HG02943 (cell line): ENCODE results near the gene SLC23A1.
A peak's percentile ranks its signal among the peaks of the same experiment; 100 is the strongest.
"Not testable (repeated sequence)": the region's sequence is repeated elsewhere in the genome, so short reads cannot be mapped to it uniquely, and the experiment has no call there.

Source experiments
- ATAC-seq: cut with Tn5 transposase; IDR thresholded peaks from one replicate; pipeline ENCODE4 v1.9.1; 2021; ENCODE audit warnings: mild to moderate bottlenecking, low read depth, moderate library complexity; ENCODE audit not compliant: unreplicated experiment

The SLC23A1 gene

GRCh38 chr5:139374909-139375308 lies 8.2 kb downstream of the SLC23A1 start:
- no peak for ATAC-seq

GRCh38 chr5:139371482-139372435 lies 11.3 kb downstream of the SLC23A1 start:
- ATAC-seq, result no peak

GRCh38 chr5:139369181-139369580 lies 13.9 kb downstream of the SLC23A1 start:
- ATAC-seq, result no peak

GRCh38 chr5:139368613-139369012 lies 14.5 kb downstream of the SLC23A1 start:
- no peak for ATAC-seq

GRCh38 chr5:139364466-139364865 lies 18.6 kb downstream of the SLC23A1 start:
- ATAC-seq, result no peak

DNA sequence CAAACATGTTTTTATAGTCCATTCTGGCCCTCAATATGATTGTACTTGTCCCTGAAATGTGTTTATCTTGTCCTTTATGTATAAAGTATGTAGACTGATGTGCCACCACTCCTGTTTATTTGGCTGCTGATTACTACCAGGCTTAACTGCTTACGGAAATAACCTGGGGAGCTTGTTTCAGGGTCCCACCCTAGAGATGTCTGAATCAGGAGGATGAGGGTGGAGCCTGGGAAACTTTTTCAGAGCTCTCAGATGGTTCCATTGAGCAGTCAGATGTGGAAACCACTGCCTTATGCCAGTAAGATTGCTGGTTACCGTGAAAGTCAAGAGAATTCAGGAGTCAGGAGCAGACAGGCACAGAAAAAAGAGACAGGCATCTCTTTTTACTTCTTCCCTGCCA lies 19.2 kb downstream of the SLC23A1 start:
- ATAC-seq, result no peak

DNA sequence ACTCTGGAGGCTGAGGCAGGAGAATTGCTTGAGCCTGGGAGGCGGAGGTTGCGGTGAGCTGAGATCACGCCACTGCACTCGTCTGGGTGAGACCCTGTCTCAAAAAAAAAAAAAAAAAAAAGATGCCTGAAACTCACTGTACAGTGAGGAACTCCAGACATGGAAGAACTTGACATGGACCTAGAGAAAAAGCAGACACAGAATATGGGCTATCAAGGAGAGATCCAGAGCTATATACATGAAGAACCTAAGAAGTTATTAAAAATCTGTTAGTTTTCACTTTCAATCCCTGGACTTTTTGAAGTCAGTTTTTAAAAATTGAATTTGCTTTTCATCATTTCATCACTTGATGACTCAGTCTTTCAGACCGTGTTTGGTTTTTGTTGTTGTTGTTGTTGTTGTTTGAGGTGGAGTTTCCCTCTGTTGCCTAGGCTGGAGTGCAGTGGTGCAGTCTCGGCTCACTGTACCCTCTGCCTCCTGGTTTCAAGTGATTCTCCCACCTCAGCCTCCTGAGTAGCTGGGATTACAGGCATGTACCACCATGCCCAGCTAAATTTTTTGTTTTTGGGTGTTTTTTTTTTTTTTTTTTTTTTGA lies 21.2 kb downstream of the SLC23A1 start:
- no peak for ATAC-seq

- no peak for ATAC-seq
Measured at GRCh38 chr5:139360384-139360783, 22.7 kb downstream of the SLC23A1 start.

- no peak for ATAC-seq
Measured at GRCh38 chr5:139358064-139358463, 25.0 kb downstream of the SLC23A1 start.

DNA sequence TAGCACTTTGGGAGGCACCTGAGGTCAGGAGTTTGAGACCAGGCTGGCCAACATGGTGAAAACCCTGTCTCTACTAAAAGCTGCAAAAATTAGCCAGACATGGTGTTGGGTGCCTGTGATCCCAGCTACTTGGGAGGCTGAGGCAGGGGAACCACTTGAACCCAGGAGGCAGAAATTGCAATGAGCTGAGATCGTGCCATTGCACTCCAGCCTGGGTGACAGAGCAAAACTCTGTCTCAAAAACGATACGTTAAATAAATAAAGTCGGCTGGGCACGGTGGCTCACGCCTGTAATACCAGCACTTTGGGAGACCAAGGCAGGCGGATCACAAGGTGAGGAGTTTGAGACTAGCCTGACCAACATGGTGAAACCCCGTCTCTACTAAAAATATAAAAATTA lies 27.2 kb downstream of the SLC23A1 start:
- not testable (repeated sequence) for ATAC-seq

DNA sequence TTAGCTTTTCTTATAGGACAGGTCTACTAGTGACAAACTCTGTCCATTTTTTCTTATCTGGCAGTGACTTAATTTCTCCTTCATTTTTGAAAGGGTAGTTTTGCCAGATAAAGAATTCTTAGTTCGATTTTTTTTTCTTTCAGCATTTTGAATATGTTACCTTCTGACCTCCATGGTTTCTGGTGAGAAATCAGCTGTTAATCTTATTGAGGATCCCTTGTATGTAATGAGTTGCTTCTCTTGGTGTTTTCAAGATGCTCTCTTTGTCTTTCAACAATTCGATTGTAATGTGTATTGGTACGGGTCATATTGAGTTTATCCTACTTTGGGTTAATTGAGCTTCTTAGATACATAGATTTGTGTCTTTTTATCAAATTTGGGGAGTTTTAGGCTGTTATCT lies 28.9 kb downstream of the SLC23A1 start:
- no peak for ATAC-seq

GRCh38 chr5:139347863-139348262 lies 35.2 kb downstream of the SLC23A1 start:
- not testable (repeated sequence) for ATAC-seq

DNA sequence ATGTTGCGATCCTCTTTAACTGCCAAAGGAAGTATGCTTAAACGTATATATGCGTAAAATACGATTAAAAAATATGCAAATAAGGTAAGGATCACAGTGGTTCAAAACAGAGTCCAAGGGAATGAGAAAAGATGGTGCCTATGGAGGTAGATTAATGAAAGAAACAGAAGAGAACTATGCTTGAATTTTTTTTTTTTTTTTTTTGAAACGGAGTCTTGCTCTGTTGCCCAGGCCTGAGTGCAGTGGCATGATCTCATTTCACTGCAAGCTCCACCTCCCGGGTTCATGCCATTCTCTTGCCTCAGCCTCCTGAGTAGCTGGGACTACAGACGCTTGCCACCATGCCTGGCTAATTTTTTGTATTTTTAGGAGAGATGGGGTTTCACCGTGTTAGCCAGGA lies 37.7 kb downstream of the SLC23A1 start:
- not testable (repeated sequence) for ATAC-seq

DNA sequence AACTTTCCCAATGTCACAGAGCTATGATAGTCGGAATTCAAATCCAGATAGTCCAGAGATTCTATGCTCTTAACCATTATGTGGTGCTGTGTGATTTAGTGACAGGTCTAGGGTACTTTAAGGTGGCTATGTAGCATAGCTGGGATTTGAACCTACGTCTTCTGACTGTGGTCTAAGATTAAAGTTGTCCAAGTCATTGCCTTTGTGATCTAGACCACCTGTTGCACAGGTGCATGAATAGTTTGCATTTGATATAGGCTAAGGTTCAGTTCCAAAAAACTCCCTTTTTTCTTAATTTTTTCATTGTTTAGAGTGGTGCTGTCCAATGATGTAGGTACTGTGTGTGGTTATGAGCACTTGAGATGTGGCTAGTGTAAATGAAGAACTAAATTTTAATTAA lies 38.9 kb downstream of the SLC23A1 start:
- ATAC-seq, result no peak

- ATAC-seq, result no peak
Measured at GRCh38 chr5:139343476-139343875, 39.6 kb downstream of the SLC23A1 start.

GRCh38 chr5:139342423-139342723 lies 40.7 kb downstream of the SLC23A1 start:
- ATAC-seq, result peak; percentile 40

- peak; percentile 89 for ATAC-seq
Measured at GRCh38 chr5:139341689-139342422, 41.2 kb downstream of the SLC23A1 start, which contains the start of gene PAIP2. TSS of gene PAIP2 (plus strand) at chr5:139341854. CDS start at chr5:139363785, 21,931 bp downstream.

GRCh38 chr5:139341187-139341688 lies 41.9 kb downstream of the SLC23A1 start:
- ATAC-seq, result no peak

GRCh38 chr5:139340051-139340450 lies 43.0 kb downstream of the SLC23A1 start:
- no peak for ATAC-seq

GRCh38 chr5:139335811-139336210 lies 47.3 kb downstream of the SLC23A1 start:
- ATAC-seq, result no peak
